Lower leg skin (tissue), 4 donors: ENCODE data around the gene TCF7L1. TPM values are rescaled to one million over a fixed set of nuclear protein-coding genes. Genes with fewer than 3 reads are reported as not detected.

Experiments used
- DNase-seq, 2 donors: peaks; one replicate each; pipeline ENCODE4 v3.0.0-alpha.2; 2019; ENCODE audit warnings: low spot score in 2 of 2
- H3K4me3 ChIP-seq: fragments of 200-600 bp; sonication (generic); 2 replicates; pipeline ENCODE4 v1.5.1; 2017; ENCODE audit warnings: mild to moderate bottlenecking, low read depth; ENCODE audit not compliant: poor library complexity, severe bottlenecking
- CTCF ChIP-seq, 3 donors: fragments of 450-650 bp; IDR thresholded peaks; one replicate each; pipeline ENCODE4 v1.5.1; 2016; ENCODE audit warnings: antibody characterized with exemption in 3 of 3, mild to moderate bottlenecking in 3 of 3, moderate library complexity in 2 of 3
- POLR2A ChIP-seq, 2 donors: fragments of 450-650 bp; IDR thresholded peaks; one replicate each; pipeline ENCODE4 v1.6.1; 2016 to 2017; ENCODE audit warnings: antibody characterized with exemption in 2 of 2, mild to moderate bottlenecking in 1 of 2, moderate library complexity in 1 of 2
- WGBS, 2 donors: methylation state at CpG; one replicate each; pipeline ENCODE4 v1.1.5; 2018; 5-methylcytosine and 5-hydroxymethylcytosine counted together
- intact Hi-C: fragments of 100-400 bp; cut with DNase I; formaldehyde crosslinking; loops from one replicate; pipeline ENCODE4 v1.15.0; 2023; ENCODE audit warnings: low total_unique reads
- total RNA-seq, 4 donors: library from RNA; depleted of rRNA; stranded (reverse); fragments of >200 nt; gene quantifications; one replicate each; pipeline ENCODE4 v1.1.0, GENCODE V29; 2016

The TCF7L1 gene
- total RNA-seq, 4 donors from 2014 or later: 0.67 to 4.8 (median 1.9) TPM

- no peak overlapping the region for H3K4me3 ChIP-seq
- 79 to 91% methylated on average over 14 to 15 of the region's 15 CpGs for WGBS, 2 donors
- intact Hi-C loops: no loop called here
- peak in 1 of 2 donors; percentile 66 for DNase-seq
- TF ChIP-seq POLR2A (IDR thresholded peaks at IDR 0.05) (no peak), CTCF (IDR thresholded peaks at IDR 0.05) (no peak)
Observed at GRCh38 chr2:85213901-85214512, 80.8 kb downstream of the TCF7L1 start.

GRCh38 chr2:85215081-85215447, 81.9 kb downstream of the TCF7L1 start:
- intact Hi-C loops: loop anchor here (5.0 kb wide), 1 partner anchor 723 kb away; no protein-coding TSS in a partner anchor
- TF ChIP-seq POLR2A (IDR thresholded peaks at IDR 0.05) (no peak), CTCF (IDR thresholded peaks at IDR 0.05) (no peak)

GRCh38 chr2:85215448-85216401, 82.5 kb downstream of the TCF7L1 start:
- intact Hi-C loops: loop anchor here (5.0 kb wide), 1 partner anchor 723 kb away; no protein-coding TSS in a partner anchor

More at GRCh38 chr2:85215081-85215447, 81.9 kb downstream of the TCF7L1 start:
- WGBS, 2 donors: 60 to 61% methylated on average over 9 of the region's 9 CpGs
- no peak overlapping the region for H3K4me3 ChIP-seq
- no peak for DNase-seq

GRCh38 chr2:85216927-85217326, 83.7 kb downstream of the TCF7L1 start:
- intact Hi-C loops: loop anchor here (5.0 kb wide), 1 partner anchor 725 kb away; no protein-coding TSS in a partner anchor

More at GRCh38 chr2:85215448-85216401, 82.5 kb downstream of the TCF7L1 start:
- TF ChIP-seq CTCF (IDR thresholded peaks at IDR 0.05): no peak
- TF ChIP-seq POLR2A (IDR thresholded peaks at IDR 0.05): no peak
- WGBS, 2 donors: 39 to 41% methylated on average over 18 of the region's 18 CpGs
- no peak overlapping the region for H3K4me3 ChIP-seq
- DNase-seq: peak in 1 of 2 donors; percentile 86

More at GRCh38 chr2:85216927-85217326, 83.7 kb downstream of the TCF7L1 start:
- TF ChIP-seq POLR2A (IDR thresholded peaks at IDR 0.05) (no peak), CTCF (IDR thresholded peaks at IDR 0.05) (no peak)
- DNase-seq: peak in 1 of 2 donors; percentile 46
- H3K4me3 ChIP-seq: no peak overlapping the region
- 71 to 72% methylated on average over 4 of the region's 4 CpGs for WGBS, 2 donors
